T-helper 1 cell (primary cell): ENCODE results near the gene DENND6A.
"Not testable (repeated sequence)": the region's sequence is repeated elsewhere in the genome, so short reads cannot be mapped to it uniquely, and the experiment has no call there.

Experiments used
- DNase-seq, 5 donors: peaks; one replicate each; pipeline ENCODE4 v3.0.0-alpha.2; 2012 to 2020
- total RNA-seq, 4 donors: gene quantifications; one replicate each; lab custom pipeline; 2026; lab: John Stamatoyannopoulos, UW

The DENND6A gene
- 68.5 to 93.9 (median 89.3) reads per million in 4 donors for total RNA-seq

DNA sequence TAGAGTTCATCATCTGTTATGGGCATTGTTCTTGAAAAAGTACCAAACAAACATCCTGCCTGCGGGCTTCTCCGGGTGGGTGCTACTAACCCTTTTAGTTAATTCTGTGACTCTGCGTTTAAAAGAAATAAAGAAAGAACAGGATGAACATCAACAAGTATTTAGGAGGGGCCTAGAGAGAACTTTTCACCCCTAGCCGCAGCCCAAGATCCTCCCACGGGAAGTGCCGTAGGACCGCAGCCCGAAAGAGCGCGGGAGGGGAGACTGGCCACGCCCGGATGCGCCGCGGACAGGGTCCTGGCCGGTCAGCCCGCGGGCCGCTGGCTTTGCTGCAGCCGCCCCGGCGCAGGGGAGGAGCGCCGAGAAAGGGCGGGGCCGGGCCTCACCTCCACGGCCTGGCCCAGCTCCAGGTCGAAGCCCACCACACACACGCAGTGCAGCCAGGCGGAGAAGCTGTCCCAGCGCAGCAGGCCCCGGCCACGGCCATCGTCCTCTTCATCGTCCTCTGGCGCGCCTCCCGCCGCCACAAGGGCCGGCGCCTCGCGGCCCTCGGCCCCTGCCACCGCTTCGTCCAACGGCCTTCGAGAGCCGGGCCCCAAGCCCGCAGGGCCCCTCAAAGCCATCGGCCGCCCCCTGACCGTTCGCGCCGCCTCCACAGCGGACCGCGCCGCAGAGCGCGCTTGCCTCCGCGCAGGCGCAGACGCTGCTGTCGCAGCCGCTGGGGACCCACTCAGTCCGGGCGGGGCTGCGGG, at the start of gene DENND6A:
Gene DENND6A (minus strand): TSS at position 682 of the 752 bp plus-strand sequence. CDS start 59 bp downstream, at position 623.
- DNase-seq: peak; percentile 92 to 97 (median 95)

GRCh38 chr3:57740027-57740426, 47.1 kb upstream of the DENND6A start:
- no peak for DNase-seq

DNA sequence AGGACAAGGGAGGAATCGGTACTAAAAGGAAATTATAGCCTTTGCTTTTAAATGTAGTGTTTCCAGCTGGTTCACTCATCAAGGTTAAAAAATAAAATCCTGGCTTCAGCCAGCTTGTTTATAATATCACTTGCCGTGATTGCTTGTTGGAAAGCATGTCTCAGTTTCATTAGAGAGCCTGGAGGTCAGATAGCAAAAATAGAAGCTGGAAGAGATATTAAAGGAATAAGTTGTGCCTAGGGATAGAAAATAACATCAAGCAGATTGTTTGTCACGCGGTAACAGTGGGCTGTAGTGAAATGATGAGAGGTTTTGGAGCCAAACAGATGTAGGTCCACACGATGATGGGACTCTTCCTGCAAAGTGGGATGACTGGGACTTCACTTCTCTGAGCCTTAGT, 45.5 kb upstream of the DENND6A start:
- DNase-seq: no peak

DNA sequence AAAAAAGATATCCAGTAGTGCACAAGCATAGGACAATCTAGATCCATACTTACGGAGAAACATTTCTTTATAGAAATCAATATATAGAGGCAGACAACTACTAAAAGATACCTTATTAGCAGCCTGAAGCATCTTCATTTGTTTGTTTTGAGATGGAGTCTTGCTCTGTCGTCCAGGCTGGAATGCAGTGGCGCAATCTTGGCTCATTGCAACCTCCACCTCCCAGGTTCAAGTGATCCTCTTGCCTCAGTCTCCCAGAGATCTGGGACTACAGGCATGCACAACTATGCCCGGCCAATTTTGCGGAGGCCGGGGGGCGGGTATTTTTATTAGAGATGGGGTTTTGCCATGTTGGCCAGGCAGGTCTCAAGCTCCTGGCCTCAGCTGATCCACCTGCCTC, 45.0 kb upstream of the DENND6A start:
- no peak for DNase-seq

- DNase-seq: no peak
Observed at GRCh38 chr3:57735405-57735804, 42.5 kb upstream of the DENND6A start.

GRCh38 chr3:57733790-57734189, 40.9 kb upstream of the DENND6A start:
- DNase-seq: no peak

DNA sequence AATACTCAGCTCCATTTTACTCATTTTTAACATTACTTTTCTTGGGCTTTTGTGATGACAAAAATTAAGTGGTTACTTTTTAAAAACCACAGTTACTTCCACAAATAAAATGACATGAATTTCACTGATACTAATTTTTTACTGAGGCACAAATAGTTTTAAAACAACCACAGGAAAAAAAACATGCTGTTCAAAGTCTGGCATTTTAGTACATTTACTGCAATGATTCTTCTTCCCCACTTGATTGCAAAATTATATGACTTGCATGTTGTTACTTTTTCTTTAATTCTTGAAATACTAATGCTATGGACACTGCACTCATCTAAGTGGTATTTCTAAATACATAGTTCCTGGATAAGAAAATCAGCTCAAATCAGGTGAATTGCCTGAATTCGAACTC, 38.4 kb upstream of the DENND6A start:
- no peak for DNase-seq

DNA sequence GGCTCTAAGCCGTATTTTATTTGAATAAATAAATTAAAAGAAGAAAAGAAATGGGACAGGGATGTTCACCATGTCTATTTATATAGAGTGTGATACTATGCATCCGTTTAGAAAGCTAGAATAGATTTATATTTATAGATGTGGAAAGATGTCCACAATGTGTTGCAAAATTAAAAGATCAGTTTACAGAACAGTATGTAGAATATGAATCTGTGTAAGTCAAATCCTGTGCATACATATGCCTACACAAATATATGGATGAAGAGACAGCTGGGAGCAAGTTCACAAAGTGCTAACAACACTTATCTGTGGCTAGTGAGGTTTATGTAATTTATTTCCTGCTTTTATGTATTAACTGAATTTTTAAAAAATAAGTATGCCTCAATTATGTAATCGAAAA, 37.8 kb upstream of the DENND6A start:
- no peak for DNase-seq

GRCh38 chr3:57729334-57730045, 36.6 kb upstream of the DENND6A start:
- DNase-seq: no peak

- no peak for DNase-seq
Observed at GRCh38 chr3:57727106-57727505, 34.2 kb upstream of the DENND6A start.

- no peak for DNase-seq
Observed at GRCh38 chr3:57726397-57726796, 33.5 kb upstream of the DENND6A start.

DNA sequence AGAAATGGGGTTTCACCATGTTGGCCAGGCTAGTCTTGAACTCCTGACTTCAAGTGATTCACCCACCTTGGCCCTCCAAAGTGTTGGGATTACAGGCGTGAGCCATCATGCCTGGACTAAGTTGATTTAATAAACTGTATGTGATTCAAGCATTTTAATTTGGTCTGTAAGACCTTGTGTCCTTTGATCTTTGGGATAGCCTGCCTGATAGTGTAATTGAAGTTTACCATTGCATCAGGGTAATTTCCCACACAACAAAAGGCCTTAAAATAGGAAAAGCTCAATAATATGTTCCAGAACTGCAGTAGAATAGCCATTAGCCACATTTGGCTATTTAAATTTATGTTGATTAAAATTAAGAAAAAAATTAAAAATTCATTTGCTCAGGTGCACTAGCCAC, 25.2 kb upstream of the DENND6A start:
- no peak for DNase-seq

- no peak for DNase-seq
Observed at GRCh38 chr3:57717205-57717868, 24.5 kb upstream of the DENND6A start.

DNA sequence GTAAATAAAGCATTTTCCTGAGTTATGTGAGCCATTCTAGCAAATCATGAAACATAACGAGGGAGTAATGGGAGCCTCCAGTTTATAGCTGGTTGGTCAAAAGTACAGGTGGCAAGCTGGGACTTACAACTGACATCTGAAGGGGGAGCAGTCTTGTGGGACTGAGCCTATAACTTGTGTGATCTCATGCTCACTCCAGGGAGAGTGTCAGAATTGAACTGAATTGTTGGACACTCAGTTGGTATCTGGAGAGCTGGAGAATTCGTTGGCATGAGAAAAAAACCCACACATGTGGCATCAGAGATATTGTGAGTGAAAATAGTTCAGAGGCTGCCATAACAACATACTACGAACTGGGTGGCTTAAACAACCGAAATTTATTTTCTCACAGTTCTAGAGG, 22.8 kb upstream of the DENND6A start:
- DNase-seq: no peak

DNA sequence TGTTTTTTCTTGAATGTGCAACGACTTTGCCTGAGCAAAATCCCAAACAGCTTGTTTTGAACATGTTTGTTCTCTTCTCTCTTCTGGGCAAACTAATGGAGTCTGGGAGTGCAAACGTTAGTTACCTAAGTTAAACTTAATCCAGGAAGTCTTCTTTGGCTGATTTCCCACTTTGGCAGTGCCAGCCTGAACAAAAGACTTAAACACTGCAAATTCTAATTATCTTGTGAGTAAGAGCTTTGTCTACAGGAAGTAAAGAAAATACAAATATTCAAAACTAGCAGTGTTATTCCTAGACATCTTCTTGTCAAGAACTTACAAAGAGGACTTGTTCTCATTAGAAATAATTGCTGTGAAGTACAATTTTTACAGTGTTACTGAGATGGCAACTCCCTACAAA, 16.7 kb upstream of the DENND6A start:
- no peak for DNase-seq

DNA sequence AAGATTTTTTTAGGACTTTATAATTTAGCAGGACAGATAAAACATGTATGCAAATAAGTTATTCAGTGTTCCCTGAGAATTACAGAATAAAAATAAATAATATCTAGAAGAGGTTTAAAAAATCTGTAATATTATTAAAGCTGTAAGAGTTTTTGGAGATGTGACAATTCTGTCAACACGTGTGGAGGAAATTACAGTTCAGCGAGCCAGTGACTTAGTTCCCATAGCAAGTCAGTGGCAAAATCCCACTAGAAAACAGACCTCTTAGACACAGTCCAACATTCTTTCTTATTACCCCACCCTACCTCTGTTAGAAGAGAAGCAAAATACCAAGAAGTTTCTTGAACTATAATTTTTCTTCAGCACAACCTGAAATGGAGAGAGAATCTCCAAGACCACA, 16.2 kb upstream of the DENND6A start:
- DNase-seq: no peak

- DNase-seq: no peak
Observed at GRCh38 chr3:57706462-57706861, 13.6 kb upstream of the DENND6A start.

- not testable (repeated sequence) for DNase-seq
Observed at GRCh38 chr3:57705351-57705750, 12.5 kb upstream of the DENND6A start.

DNA sequence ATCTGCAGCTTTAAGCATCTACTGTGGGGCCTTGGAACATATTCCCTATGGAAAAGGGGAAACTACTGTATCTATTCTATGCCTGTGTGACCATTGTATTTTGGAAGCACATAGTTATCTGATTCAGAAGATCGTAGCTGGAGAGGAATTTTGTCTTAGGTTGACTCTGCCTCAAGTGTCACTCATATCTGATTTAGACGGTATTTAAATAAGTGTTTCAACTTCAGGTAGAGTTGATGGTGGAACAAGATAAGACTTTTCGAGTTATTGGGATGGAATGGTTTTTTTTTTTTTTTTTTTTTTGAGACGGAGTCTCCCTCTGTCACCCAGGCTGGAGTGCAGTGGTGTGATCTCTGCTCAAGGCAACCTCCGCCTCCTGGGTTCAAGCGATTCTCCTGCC, 8.9 kb upstream of the DENND6A start:
- no peak for DNase-seq

DNA sequence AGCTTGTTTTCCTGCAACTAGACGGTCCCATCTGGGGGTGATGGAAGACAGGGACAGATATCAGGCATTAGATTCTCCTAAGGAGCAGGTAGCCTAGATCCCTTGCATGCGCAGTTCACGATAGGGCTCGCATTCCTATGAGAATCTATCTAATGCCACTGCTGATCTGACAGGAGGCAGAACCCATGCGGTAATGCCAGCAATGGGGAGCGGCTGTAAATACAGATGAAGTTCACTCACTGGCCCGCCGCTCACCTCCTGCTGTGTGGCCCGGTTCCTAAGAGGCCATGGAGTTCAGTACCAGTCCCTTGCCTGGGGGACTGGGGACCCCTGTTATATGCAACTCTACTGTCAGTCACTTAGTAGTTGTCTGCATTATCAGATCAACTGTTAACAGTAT, 7.9 kb upstream of the DENND6A start:
- DNase-seq: no peak

DNA sequence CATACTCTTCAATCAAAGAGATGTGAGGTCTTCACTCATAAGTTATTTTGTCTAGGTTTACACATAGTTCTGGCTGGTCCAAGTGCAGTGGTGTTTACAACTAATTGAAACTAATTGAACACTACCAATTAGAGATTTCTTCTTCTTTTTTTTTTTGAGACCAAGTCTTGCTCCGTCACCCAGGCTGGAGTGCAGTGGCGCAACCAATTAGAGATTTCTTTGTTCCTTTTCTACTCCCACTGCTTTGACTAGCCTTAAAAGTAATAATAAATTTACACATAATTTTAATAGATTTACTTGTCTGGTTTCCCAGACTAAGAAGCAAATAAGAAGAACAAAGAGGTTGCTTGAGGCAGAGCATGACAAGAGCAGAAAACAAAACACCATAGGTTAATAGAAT, 6.7 kb upstream of the DENND6A start:
- DNase-seq: no peak

DNA sequence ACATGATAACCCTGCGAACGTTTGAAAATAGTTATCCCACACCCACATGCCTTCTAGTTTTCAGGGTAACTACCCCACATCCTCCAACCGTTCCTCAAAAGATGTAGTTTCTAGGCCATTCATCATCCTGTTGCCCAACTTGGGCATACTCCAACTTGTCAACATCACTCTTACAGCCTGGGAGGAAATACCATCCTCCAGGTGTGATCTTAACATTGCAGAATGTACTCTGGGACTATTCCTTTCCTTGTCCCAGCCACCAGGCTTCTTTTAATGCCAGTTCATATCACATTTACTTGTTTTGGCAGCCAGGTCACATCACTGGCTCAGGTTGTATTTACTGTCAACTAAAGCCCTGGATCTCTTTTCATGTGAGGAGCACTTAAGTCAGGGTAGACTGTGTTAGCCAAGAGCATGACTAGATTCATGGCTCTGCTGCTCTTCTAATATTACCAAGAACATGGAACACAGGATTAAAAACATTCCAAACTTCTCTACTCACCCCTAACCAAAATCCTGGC, 4.0 kb upstream of the DENND6A start:
- no peak for DNase-seq

DNA sequence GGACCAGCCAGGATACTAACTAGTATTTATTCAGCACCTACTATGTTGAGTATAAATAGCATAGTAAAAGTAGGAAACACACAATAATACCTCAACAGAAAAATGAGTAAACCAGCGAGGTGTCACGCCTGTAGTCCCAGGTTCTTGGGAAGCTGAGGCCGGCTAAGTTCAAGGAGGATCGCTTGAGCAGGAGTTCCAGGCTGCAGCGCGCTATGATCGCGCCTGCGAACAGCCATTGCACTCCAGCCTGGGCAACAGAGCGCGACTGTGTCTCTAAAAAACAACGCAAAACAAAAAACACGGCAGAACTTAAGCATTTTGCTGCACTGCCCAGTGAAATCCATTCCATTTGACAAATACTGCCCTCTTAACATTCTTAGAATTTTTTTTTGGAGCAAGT, 1.3 kb upstream of the DENND6A start:
- no peak for DNase-seq

DNA sequence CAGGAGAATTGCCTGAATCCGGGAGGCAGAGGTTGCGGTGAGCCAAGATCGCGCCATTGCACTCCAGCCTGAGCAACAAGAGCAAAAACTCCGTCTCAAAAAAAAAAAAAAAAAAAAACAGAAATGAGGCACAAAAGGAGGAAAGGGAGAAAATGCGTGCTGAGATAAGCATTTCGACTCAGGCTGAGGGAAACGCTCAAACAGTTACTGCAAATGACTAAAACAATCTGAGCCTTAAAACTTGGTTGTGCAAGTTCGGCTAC, 813 bp downstream of the DENND6A start:
- not testable (repeated sequence) for DNase-seq
